SK-N-MC (cell line): ENCODE data around the gene TTLL12.

ENCODE experiments used
- EZH2 ChIP-seq: fragments of 200-600 bp; sonication (generic); IDR thresholded peaks from one replicate; pipeline ENCODE4 v1.6.1; 2017; ENCODE audit warnings: antibody characterized with exemption
- FOXP2 ChIP-seq: optimal IDR thresholded peaks from 2 replicates; pipeline ENCODE3; 2011; ENCODE audit warnings: mild to moderate bottlenecking, moderate library complexity; ENCODE audit not compliant: insufficient read depth; ENCODE audit errors: extremely low read length, control extremely low read depth
- POLR2AphosphoS5 ChIP-seq: IDR thresholded peaks from 2 replicates; pipeline ENCODE4 v1.6.1; 2012; ENCODE audit warnings: mild to moderate bottlenecking, low read depth, low read length, borderline replicate concordance

- TF ChIP-seq EZH2 (no peak), POLR2AphosphoS5 (no peak), FOXP2 (no peak)
Measured at GRCh38 chr22:43174941-43175531, 11.9 kb downstream of the TTLL12 start.
